Activated T-cell treated with anti-CD3 and anti-CD28 coated beads, Interleukin-2, amount 50 U/mL, for 4 hours (primary cell): ENCODE results near the gene SLC39A5. TPM values are rescaled to one million over a fixed set of nuclear protein-coding genes. Genes with fewer than 3 reads are reported as not detected.
"Not testable (repeated sequence)": the region's sequence is repeated elsewhere in the genome, so short reads cannot be mapped to it uniquely, and the experiment has no call there.

Source experiments
- ATAC-seq, 2 donors: fragments of 200-7000 bp; cut with Tn5 transposase; one replicate each; pipeline ENCODE4 v1.10.0; 2021
- DNase-seq: peaks from one replicate; pipeline ENCODE4 v3.0.0-alpha.2; 2020
- H3K27me3 Mint-ChIP-seq: one replicate; pipeline ENCODE4 v1.8.0; 2021; ENCODE audit warnings: low read depth, mixed read lengths
- H3K36me3 Mint-ChIP-seq: one replicate; pipeline ENCODE4 v1.8.0; 2022; ENCODE audit warnings: mixed read lengths; ENCODE audit not compliant: insufficient read depth
- H3K4me1 Mint-ChIP-seq: one replicate; pipeline ENCODE4 v1.8.0; 2021; ENCODE audit warnings: low read depth, mixed read lengths
- H3K4me3 Mint-ChIP-seq: one replicate; pipeline ENCODE4 v1.8.0; 2021; ENCODE audit warnings: mild to moderate bottlenecking, moderate library complexity, mixed read lengths
- H3K9me3 Mint-ChIP-seq: one replicate; pipeline ENCODE4 v1.8.0; 2021; ENCODE audit warnings: mixed read lengths
- total RNA-seq, 3 donors: library from RNA; stranded (reverse); gene quantifications; one replicate each; pipeline ENCODE4 v1.2.1, GENCODE V29; 2021

The SLC39A5 gene
- under 1 TPM; 0.53 to 0.84 (median 0.79) TPM for total RNA-seq

DNA sequence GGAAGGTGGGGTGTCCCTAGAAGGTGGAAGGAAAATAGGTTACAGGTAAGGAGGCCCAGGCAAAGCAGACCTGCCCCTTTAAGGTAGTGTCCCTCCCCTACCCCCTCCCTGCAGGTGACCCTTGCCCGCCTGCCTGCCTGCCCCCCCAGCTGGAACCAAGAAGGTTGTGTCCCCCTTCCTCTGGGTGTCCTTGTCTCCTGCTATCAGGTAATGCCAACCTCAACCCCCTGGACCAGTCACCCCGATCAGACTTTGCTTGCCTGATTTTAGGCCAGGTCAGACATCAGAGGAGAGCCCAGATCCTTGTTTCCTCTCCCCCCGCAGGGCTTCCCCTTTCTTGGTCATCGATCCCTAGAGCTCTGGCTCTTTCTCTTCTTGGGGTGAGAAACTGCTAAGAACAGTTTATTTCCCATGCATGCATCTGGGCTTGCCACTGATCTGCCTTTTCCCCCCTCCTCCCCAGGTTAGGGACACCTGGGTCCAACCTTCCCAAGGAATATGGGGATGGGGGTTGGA is at the start of gene SLC39A5:
Gene SLC39A5, plus strand, starts transcription at position 136 of the 516 bp plus-strand sequence. CDS start 1,224 bp downstream, outside the sequence.
- no peaks in the 10 kb centered on the region for H3K27me3 Mint-ChIP-seq

DNA sequence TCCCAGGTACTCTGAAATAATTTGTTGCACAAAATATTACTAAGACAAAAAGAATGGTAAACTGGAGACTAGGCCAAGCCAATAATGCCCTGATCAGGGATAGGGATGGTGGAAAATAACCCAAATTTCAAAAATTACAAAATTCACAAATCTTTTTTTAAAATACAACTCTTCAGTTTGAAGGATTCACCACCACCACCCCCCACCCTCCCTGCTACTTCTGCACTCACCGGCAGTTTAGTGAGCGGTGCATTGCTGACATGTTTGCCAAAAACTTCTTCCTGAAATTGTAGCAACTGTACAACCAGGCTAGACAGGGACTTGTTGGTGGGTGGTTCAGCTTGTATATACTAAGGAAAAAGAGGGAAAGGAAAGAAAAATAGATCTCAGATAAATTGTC is 42.9 kb upstream of the SLC39A5 start:
- ATAC-seq (no peak), DNase-seq (no peak)
- Mint-ChIP-seq H3K9me3 (no peaks in the 10 kb centered on the region), H3K4me1 (peaks cover 31% of the 10 kb centered on the region), H3K36me3 (peaks cover 18% of the 10 kb centered on the region), H3K4me3 (peak overlapping the region; percentile 89), H3K27me3 (peaks cover 2% of the 10 kb centered on the region)

More for the DNA sequence above, at the start of gene SLC39A5:
- H3K9me3 Mint-ChIP-seq, result no peaks in the 10 kb centered on the region
- no peak within 1 kb of the TSS for H3K4me3 Mint-ChIP-seq
- peaks cover 7% of the 10 kb centered on the region for H3K4me1 Mint-ChIP-seq
- DNase-seq (no peak), ATAC-seq (no peak)
- no peaks in the 10 kb centered on the region for H3K36me3 Mint-ChIP-seq

- peak overlapping the region; percentile 89 for H3K4me3 Mint-ChIP-seq
These were observed 41.6 kb upstream of the SLC39A5 start for GRCh38 chr12:56188131-56188777.

GRCh38 chr12:56188778-56189098 is 41.1 kb upstream of the SLC39A5 start:
- H3K27me3 Mint-ChIP-seq, result peaks cover 2% of the 10 kb centered on the region
- DNase-seq, result no peak
- peak; percentile 3 to 10 for ATAC-seq

More at GRCh38 chr12:56188131-56188777, 41.6 kb upstream of the SLC39A5 start:
- DNase-seq, result no peak
- no peaks in the 10 kb centered on the region for H3K9me3 Mint-ChIP-seq
- H3K27me3 Mint-ChIP-seq, result peaks cover 2% of the 10 kb centered on the region
- peaks cover 38% of the 10 kb centered on the region for H3K4me1 Mint-ChIP-seq
- H3K36me3 Mint-ChIP-seq, result peaks cover 18% of the 10 kb centered on the region
- no peak for ATAC-seq

DNA sequence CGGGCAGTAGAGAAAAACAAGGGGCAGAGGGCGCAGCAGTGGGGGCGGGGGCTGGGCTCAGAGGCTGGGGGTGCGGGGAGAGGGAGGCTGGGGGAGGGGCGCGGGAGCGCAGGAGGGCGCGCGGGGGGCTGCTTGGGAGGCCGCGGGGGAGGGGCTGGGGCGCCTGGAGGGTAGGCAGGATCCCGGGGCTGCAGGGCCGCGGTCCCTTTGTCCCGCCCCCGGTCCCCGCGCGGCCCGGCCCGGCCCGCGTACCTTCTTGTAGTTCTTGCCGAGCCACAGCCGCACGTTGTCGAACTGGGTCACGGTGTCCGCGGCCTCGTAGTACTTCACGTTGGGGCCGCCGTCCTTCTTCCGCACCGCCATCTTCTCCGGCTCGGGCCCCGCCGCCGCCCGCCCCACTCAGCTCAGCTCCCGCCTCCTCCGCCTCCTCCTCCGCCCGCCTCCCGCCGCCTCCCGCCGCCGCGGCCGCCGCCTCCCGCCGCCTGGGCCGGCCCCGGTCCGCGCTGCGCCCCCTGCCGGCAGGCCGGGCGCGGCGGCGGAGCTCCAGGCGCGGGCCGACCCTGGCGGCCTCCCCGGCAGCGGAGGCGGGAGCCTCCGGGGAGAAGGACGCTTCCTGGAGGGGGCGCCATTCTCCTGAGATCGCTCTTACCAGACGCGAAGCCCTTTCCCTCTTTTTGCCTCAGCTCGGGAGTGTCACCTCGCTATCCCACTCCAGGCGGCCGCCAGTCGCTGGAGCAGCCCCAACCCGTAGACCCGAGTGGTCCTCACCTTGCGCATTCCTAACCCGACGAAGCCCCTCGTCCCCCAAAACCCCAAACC is 40.5 kb upstream of the SLC39A5 start, which contains the start of gene SMARCC2:
Gene SMARCC2, minus strand, starts transcription at position 385 of the 819 bp plus-strand sequence. Its CDS starts 22 bp downstream, at position 363.
- H3K4me1 Mint-ChIP-seq, result peaks cover 41% of the 10 kb centered on the region
- peaks cover 15% of the 10 kb centered on the region for H3K36me3 Mint-ChIP-seq
- ATAC-seq (peak; percentile 89), DNase-seq (peak; percentile 80)
- peaks cover 2% of the 10 kb centered on the region for H3K27me3 Mint-ChIP-seq
- H3K4me3 Mint-ChIP-seq, result peak within 1 kb of the TSS; percentile 97
- no peaks in the 10 kb centered on the region for H3K9me3 Mint-ChIP-seq

More at GRCh38 chr12:56188778-56189098, 41.1 kb upstream of the SLC39A5 start:
- Mint-ChIP-seq H3K9me3 (no peaks in the 10 kb centered on the region), H3K36me3 (peaks cover 18% of the 10 kb centered on the region), H3K4me3 (peak overlapping the region; percentile 89), H3K4me1 (peaks cover 41% of the 10 kb centered on the region)

GRCh38 chr12:56189918-56190694 is 39.7 kb upstream of the SLC39A5 start:
- DNase-seq (peak; percentile 77), ATAC-seq (peak; percentile 31 to 54)
- Mint-ChIP-seq H3K36me3 (peaks cover 8% of the 10 kb centered on the region), H3K4me3 (peak overlapping the region; percentile 97), H3K27me3 (peaks cover 2% of the 10 kb centered on the region), H3K9me3 (no peaks in the 10 kb centered on the region), H3K4me1 (peaks cover 41% of the 10 kb centered on the region)

DNA sequence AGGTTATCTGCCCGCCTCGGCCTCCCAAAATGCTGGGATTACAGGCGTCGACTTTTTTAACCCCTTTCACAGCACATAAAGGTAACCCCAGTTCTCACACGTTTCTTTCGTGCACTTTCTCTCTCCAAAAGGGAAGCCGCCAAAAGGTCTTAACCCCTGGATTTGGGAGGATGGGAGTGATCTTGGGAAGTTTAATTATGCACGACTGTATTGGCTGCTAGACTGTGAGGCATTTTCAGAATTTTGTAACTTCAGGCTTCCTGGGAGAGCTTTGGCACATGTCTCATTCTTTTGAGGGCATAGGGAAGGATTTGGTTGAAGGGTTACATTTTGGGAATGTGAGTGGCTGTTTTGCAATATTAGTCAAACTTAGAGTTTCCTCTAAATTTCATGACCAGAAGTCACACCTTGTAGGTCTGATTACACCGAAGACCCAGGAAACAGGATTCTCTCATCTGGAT is 39.1 kb upstream of the SLC39A5 start:
- no peak for ATAC-seq
- no peaks in the 10 kb centered on the region for H3K9me3 Mint-ChIP-seq
- H3K4me1 Mint-ChIP-seq, result peaks cover 41% of the 10 kb centered on the region

DNA sequence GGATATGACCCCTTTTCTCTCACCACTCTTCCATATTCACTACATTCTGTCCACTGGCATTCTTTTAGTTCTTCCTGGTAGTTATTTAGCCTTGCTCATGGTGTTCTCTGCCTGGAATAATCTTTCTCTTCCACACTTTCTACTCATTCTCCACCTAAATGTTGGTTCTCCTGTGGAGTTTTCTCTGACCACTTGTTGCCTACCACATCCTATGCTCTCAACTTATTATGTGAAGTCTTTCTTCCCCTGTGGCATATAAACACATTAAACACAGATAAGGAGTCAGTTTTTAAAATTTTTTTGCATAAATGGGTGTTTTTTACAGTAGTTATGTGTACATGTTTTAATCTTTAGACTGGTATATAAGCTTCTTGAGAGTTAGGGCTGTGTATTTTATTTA is 37.3 kb upstream of the SLC39A5 start:
- ATAC-seq (no peak), DNase-seq (no peak)
- Mint-ChIP-seq H3K9me3 (no peaks in the 10 kb centered on the region), H3K4me1 (peaks cover 32% of the 10 kb centered on the region), H3K27me3 (peaks cover 2% of the 10 kb centered on the region), H3K4me3 (no peak overlapping the region), H3K36me3 (no peaks in the 10 kb centered on the region)

More for the DNA sequence above, 39.1 kb upstream of the SLC39A5 start:
- no peak for DNase-seq
- H3K36me3 Mint-ChIP-seq, result peaks cover 7% of the 10 kb centered on the region
- H3K4me3 Mint-ChIP-seq, result peak overlapping the region; percentile 97
- peaks cover 2% of the 10 kb centered on the region for H3K27me3 Mint-ChIP-seq

DNA sequence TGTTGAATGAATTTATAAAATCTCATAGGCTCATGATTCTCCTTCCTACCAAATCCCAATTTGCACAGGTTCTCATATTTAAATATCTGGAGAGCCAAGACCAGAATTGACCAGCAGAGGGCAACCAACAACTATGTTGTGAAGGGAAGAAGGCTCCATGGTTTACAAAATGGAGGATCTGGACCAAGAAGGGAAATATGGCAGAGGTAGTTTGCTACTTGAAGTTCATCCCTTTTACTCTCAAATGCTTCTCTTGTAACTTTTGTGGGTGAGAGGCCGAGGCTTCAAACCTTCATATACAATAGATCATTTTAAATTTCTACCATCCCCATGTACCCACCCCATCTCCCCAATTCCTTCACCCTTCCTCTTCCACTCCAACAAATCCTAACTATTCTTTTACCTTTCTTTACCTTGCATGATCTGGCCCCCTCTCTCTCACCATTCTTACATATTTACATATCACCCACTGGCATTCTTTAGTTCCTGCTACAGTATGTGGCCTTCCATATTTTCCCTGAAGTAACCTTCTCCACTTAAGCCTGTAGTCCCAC is 36.7 kb upstream of the SLC39A5 start:
- no peak for ATAC-seq

GRCh38 chr12:56196818-56197550 is 32.9 kb upstream of the SLC39A5 start:
- ATAC-seq, H3K36me3 Mint-ChIP-seq, H3K9me3 Mint-ChIP-seq, H3K4me3 Mint-ChIP-seq, H3K27me3 Mint-ChIP-seq, DNase-seq, H3K4me1 Mint-ChIP-seq: not testable (repeated sequence)

More for the DNA sequence above, 36.7 kb upstream of the SLC39A5 start:
- DNase-seq, result peak; percentile 66
- Mint-ChIP-seq H3K36me3 (no peaks in the 10 kb centered on the region), H3K27me3 (peaks cover 2% of the 10 kb centered on the region), H3K9me3 (no peaks in the 10 kb centered on the region), H3K4me3 (no peak overlapping the region), H3K4me1 (peaks cover 27% of the 10 kb centered on the region)

- no peaks in the 10 kb centered on the region for H3K36me3 Mint-ChIP-seq
- no peak overlapping the region for H3K4me3 Mint-ChIP-seq
- H3K4me1 Mint-ChIP-seq, result peaks cover 6% of the 10 kb centered on the region
- H3K27me3 Mint-ChIP-seq, result no peaks in the 10 kb centered on the region
- no peak for DNase-seq
- ATAC-seq, result no peak
- H3K9me3 Mint-ChIP-seq, result no peaks in the 10 kb centered on the region
These were observed 31.8 kb upstream of the SLC39A5 start for GRCh38 chr12:56197921-56198635.

GRCh38 chr12:56198836-56199235 is 31.0 kb upstream of the SLC39A5 start:
- no peaks in the 10 kb centered on the region for H3K9me3 Mint-ChIP-seq

DNA sequence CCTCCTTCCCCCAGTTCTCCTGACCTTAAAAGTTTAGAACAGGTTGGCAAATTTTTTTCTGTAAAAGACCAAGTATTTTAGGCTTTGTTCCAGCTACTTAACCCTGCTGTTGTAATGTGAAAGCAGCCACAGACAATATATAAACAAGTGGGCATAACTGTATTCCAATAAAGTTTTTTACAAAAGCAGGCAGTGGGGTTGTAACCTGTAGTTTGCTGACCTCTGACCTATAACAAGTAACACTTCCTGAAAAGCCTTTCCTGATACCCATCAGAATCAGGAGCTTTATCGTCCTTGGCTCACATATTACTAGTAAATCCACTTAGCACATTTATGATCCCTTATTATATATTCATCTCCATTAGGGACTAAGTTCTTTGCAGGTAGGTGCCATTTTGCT is 27.5 kb upstream of the SLC39A5 start:
- Mint-ChIP-seq H3K36me3 (peaks cover 9% of the 10 kb centered on the region), H3K4me3 (no peak overlapping the region), H3K27me3 (no peaks in the 10 kb centered on the region), H3K4me1 (peaks cover 3% of the 10 kb centered on the region), H3K9me3 (no peaks in the 10 kb centered on the region)
- no peak for DNase-seq
- no peak for ATAC-seq

More at GRCh38 chr12:56198836-56199235, 31.0 kb upstream of the SLC39A5 start:
- no peaks in the 10 kb centered on the region for H3K36me3 Mint-ChIP-seq
- ATAC-seq (no peak), DNase-seq (no peak)
- H3K27me3 Mint-ChIP-seq, result no peaks in the 10 kb centered on the region
- no peak overlapping the region for H3K4me3 Mint-ChIP-seq
- H3K4me1 Mint-ChIP-seq, result peaks cover 1% of the 10 kb centered on the region
